HFFc6 (cell line): ENCODE data around the gene EEF1AKMT1. TPM values are rescaled to one million over a fixed set of nuclear protein-coding genes. Genes with fewer than 3 reads are reported as not detected.

ENCODE experiments used
- DNase-seq: peaks from one replicate; pipeline ENCODE4 v3.0.0-alpha.2; 2018
- H3K27ac Mint-ChIP-seq: 2 replicates; pipeline ENCODE4 v1.8.0; 2020; ENCODE audit warnings: mild to moderate bottlenecking, mixed read lengths
- H3K27me3 Mint-ChIP-seq: 2 replicates; pipeline ENCODE4 v1.8.0; 2021; ENCODE audit warnings: mild to moderate bottlenecking, moderate library complexity, mixed read lengths; ENCODE audit not compliant: insufficient read depth
- H3K36me3 Mint-ChIP-seq: 2 replicates; pipeline ENCODE4 v1.8.0; 2021; ENCODE audit warnings: low read depth, mixed read lengths
- H3K4me1 Mint-ChIP-seq: 2 replicates; pipeline ENCODE4 v1.8.0; 2020; ENCODE audit warnings: low read depth, mixed read lengths
- H3K4me3 Mint-ChIP-seq: 2 replicates; pipeline ENCODE4 v1.8.0; 2020; ENCODE audit warnings: mild to moderate bottlenecking, moderate library complexity, mixed read lengths
- H3K9me3 Mint-ChIP-seq: 2 replicates; pipeline ENCODE4 v1.8.0; 2020; ENCODE audit warnings: mild to moderate bottlenecking, mixed read lengths
- total RNA-seq, 6 experiments: library from RNA; stranded (reverse); fragmentation: NEBNext Ultra II Directional; extraction: Animal tissue kit (Norgen Biotek cat#: 25700); gene quantifications; 2 replicates in 1 of 6; 3 replicates in 5 of 6; pipeline ENCODE4 v1.2.3, GENCODE V29; 2021
- TF ChIP-seq, protein P1 (sequence below): fragments of 200-600 bp; sonication (generic); IDR thresholded peaks from 2 replicates; pipeline ENCODE4 v1.5.0; 2021; ENCODE audit warnings: antibody characterized with exemption, mild to moderate bottlenecking

Gene EEF1AKMT1
- total RNA-seq, 6 experiments from 2014 or later, result 10.7 to 17.1 (median 13.0) TPM

DNA sequence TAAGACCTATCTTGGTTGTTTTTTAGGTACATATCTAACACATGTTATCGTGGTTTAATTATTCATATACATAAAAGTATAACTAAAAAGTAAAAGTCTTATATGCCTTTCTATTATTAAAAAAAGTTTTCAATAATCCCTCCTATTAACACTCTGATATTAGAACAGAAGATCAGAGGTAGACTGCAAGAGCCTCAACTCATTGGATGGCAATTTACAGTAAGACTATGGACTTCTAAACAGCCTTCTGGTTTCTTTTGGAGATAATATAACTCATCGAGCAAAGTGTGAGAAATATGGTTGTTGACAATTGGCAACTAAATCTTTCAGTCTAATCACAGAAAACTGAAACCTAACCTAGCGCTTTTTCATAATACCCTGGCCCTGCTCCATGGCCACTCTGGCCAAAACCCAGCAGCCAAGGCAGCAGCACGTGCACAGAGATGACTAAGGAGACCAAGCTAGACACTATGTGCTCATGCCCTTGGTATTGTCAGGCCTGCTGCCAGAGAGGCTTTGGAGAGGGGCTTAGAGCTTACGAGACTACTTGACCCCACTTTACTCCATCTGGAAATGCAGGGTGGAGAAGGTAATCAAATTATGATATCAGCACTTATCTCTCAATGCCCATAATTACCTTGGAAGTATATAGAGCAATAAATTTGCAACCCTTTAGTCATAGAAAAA, 40.6 kb upstream of the EEF1AKMT1 start:
- peaks cover 24% of the 10 kb centered on the region for H3K36me3 Mint-ChIP-seq
- peak overlapping the region; percentile 8 for H3K4me3 Mint-ChIP-seq
- no peaks in the 10 kb centered on the region for H3K27me3 Mint-ChIP-seq
- H3K4me1 Mint-ChIP-seq, result peaks cover 50% of the 10 kb centered on the region
- peak; percentile 92 for DNase-seq
- no peaks in the 10 kb centered on the region for H3K9me3 Mint-ChIP-seq
- TF ChIP-seq, protein P1, sequence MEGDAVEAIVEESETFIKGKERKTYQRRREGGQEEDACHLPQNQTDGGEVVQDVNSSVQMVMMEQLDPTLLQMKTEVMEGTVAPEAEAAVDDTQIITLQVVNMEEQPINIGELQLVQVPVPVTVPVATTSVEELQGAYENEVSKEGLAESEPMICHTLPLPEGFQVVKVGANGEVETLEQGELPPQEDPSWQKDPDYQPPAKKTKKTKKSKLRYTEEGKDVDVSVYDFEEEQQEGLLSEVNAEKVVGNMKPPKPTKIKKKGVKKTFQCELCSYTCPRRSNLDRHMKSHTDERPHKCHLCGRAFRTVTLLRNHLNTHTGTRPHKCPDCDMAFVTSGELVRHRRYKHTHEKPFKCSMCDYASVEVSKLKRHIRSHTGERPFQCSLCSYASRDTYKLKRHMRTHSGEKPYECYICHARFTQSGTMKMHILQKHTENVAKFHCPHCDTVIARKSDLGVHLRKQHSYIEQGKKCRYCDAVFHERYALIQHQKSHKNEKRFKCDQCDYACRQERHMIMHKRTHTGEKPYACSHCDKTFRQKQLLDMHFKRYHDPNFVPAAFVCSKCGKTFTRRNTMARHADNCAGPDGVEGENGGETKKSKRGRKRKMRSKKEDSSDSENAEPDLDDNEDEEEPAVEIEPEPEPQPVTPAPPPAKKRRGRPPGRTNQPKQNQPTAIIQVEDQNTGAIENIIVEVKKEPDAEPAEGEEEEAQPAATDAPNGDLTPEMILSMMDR, result no peak
- H3K27ac Mint-ChIP-seq, result peak overlapping the region; percentile 92

DNA sequence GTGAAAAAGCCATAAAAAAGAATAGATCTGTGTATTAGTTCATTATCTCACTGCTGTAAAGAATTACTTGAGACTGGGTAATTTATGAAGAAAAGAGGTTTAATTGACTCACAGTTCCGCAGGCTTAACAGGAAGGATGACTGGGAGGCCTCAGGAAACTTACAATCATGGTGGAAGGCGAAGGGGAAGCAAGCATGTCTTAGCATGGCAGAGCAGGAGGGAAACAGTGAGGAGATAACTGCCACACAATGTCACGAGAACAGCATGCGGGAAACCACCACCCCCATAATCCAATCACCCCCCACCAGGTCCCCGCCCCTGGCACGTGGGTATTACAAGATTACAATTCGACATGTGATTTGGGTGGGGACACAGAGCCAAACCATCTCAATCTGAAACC, 39.1 kb upstream of the EEF1AKMT1 start:
- peaks cover 31% of the 10 kb centered on the region for H3K36me3 Mint-ChIP-seq
- TF ChIP-seq, protein P1, result no peak
- no peaks in the 10 kb centered on the region for H3K9me3 Mint-ChIP-seq
- H3K27me3 Mint-ChIP-seq, result no peaks in the 10 kb centered on the region
- DNase-seq, result no peak
- H3K4me1 Mint-ChIP-seq, result peaks cover 50% of the 10 kb centered on the region
- H3K4me3 Mint-ChIP-seq, result peak overlapping the region; percentile 8
- H3K27ac Mint-ChIP-seq, result peak overlapping the region; percentile 75

DNA sequence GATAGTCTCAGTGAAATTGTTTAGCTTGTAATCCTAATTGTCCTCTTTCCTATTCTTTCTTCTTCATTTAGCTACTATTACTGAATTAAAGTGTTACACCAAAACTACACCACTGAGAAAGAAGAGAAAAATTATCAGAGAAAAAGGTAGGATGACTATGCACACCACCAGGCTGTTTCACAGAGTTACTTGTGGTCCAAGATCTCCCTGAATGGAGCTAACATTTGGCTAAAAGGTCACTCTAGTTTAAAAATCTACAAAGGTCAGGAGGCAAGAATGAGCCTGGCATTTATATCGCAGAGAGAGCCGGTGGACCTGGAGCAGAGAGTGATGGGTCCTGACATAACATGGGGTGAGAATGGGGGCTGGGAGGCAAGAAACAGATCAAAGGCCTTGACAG, 37.0 kb upstream of the EEF1AKMT1 start:
- H3K4me1 Mint-ChIP-seq, result peaks cover 43% of the 10 kb centered on the region
- H3K36me3 Mint-ChIP-seq, result peaks cover 29% of the 10 kb centered on the region
- H3K27me3 Mint-ChIP-seq, result no peaks in the 10 kb centered on the region
- no peak overlapping the region for H3K4me3 Mint-ChIP-seq
- H3K27ac Mint-ChIP-seq, result no peak overlapping the region
- DNase-seq, result no peak
- TF ChIP-seq, protein P1, result no peak
- no peaks in the 10 kb centered on the region for H3K9me3 Mint-ChIP-seq

DNA sequence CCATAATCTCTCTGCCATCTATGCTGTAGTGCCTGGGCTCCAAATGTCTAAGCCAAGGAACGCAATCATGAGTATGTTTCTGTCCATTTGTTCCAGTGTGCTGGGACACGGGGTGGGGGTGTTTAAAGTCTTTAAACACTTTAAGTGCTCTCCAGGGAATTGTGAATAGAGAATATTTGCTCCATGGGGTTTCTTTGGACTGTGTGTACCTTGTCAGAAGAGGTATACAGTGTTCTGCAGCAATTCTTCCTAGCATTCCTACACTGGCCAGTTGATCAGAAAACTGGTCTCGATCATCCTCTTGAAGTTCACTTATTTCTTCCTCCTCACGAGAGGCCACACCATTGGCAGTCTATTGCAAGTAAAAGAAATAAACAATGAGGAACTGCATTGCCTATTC, 35.1 kb upstream of the EEF1AKMT1 start:
- no peak overlapping the region for H3K4me3 Mint-ChIP-seq
- no peaks in the 10 kb centered on the region for H3K9me3 Mint-ChIP-seq
- no peak for DNase-seq
- no peak overlapping the region for H3K27ac Mint-ChIP-seq
- H3K4me1 Mint-ChIP-seq, result peaks cover 30% of the 10 kb centered on the region
- no peaks in the 10 kb centered on the region for H3K27me3 Mint-ChIP-seq
- TF ChIP-seq, protein P1, result no peak
- peaks cover 29% of the 10 kb centered on the region for H3K36me3 Mint-ChIP-seq

DNA sequence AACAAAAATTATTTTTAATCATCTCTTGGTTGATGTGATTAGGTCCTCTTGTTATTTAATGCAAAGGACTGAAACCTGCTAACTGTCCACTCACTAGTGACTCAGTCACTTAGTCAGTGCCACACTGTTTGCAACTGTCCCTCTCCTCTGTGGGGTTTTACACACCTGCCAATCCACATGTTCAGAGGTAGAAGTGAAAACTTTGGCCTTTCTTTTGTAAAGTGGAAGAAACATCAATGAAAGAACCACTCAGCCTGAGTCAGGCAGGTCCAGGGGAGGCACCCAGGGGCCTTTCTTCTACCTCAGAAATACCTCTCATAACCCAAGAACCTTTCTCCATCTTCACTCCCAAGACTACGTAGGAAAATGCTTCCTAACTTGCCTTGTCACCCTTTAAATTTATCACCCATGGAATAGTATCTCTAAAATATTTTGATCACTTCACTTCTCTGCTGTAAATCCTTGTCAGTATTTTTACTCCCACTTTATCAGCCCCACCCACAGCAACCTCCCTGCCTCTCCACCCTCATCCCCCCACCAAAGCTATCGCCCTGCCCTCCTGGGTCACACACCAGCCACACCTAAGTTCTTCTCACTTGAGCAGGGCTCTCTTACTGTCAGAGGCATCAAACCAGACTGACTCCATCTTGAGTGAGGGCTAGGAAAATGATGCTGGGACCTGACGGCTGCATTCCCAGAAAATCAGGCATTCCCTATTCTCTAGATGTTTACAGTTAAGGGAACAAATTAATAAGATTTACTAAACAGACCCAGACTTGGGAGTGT, 29.6 kb upstream of the EEF1AKMT1 start:
- TF ChIP-seq, protein P1, result no peak
- Mint-ChIP-seq H3K4me3 (no peak overlapping the region), H3K27ac (no peak overlapping the region), H3K4me1 (peaks cover 34% of the 10 kb centered on the region), H3K36me3 (peaks cover 13% of the 10 kb centered on the region; the same call in 1 of the 2 replicates), H3K27me3 (peaks cover 2% of the 10 kb centered on the region), H3K9me3 (no peaks in the 10 kb centered on the region)
- DNase-seq, result no peak
